Esophagus (tissue), 2 donors: ENCODE results near the gene EFEMP2. TPM values are rescaled to one million over a fixed set of nuclear protein-coding genes. Genes with fewer than 3 reads are reported as not detected.

ENCODE experiments used
- H3K27ac ChIP-seq, 2 donors: one replicate each; pipeline ENCODE4 v1.5.1; 2013; ENCODE audit warnings: low read depth in 2 of 2, mild to moderate bottlenecking in 2 of 2, inconsistent platforms in 1 of 2, low read length in 1 of 2, moderate library complexity in 1 of 2
- H3K27me3 ChIP-seq, 2 donors: one replicate each; pipeline ENCODE4 v1.6.1; 2013; ENCODE audit warnings: low read length in 2 of 2, control low read depth in 1 of 2, mild to moderate bottlenecking in 1 of 2; ENCODE audit not compliant: insufficient read depth in 2 of 2, control insufficient read depth in 1 of 2
- H3K36me3 ChIP-seq, 2 donors: one replicate each; pipeline ENCODE4 v1.6.1; 2013; ENCODE audit warnings: low read length in 1 of 2; ENCODE audit not compliant: control insufficient read depth in 2 of 2, insufficient read depth in 2 of 2
- H3K4me1 ChIP-seq, 2 donors: one replicate each; pipeline ENCODE4 v1.6.1; 2013; ENCODE audit warnings: low read length in 1 of 2; ENCODE audit not compliant: control insufficient read depth in 2 of 2, insufficient read depth in 2 of 2
- H3K4me3 ChIP-seq, 2 donors: one replicate each; pipeline ENCODE4 v1.5.1; 2013; ENCODE audit warnings: low read length in 2 of 2, mild to moderate bottlenecking in 2 of 2, low read depth in 1 of 2, moderate library complexity in 1 of 2
- H3K9me3 ChIP-seq, 2 donors: one replicate each; pipeline ENCODE4 v1.6.1; 2013; ENCODE audit warnings: mild to moderate bottlenecking in 2 of 2, low read depth in 1 of 2, low read length in 1 of 2, moderate library complexity in 1 of 2; ENCODE audit not compliant: control insufficient read depth in 2 of 2, insufficient read depth in 1 of 2
- WGBS, 2 donors: extraction: QIAGEN DNeasy Blood & Tissue Kit; methylation state at CpG; one replicate each; pipeline ENCODE4 v1.1.7; 2013; 5-methylcytosine and 5-hydroxymethylcytosine counted together
- polyA plus RNA-seq, 2 donors: library from polyadenylated mRNA; stranded (reverse); fragments of 200-250 nt; gene quantifications; one replicate each; pipeline ENCODE4 v1.2.3, GENCODE V29; 2013
- donor health status: healthy with polysubstance abuse.
- donor health status: Bipolar disorder and iron deficiency.

Gene EFEMP2
- polyA plus RNA-seq, 2 donors: 9.2 to 13.1 TPM

DNA sequence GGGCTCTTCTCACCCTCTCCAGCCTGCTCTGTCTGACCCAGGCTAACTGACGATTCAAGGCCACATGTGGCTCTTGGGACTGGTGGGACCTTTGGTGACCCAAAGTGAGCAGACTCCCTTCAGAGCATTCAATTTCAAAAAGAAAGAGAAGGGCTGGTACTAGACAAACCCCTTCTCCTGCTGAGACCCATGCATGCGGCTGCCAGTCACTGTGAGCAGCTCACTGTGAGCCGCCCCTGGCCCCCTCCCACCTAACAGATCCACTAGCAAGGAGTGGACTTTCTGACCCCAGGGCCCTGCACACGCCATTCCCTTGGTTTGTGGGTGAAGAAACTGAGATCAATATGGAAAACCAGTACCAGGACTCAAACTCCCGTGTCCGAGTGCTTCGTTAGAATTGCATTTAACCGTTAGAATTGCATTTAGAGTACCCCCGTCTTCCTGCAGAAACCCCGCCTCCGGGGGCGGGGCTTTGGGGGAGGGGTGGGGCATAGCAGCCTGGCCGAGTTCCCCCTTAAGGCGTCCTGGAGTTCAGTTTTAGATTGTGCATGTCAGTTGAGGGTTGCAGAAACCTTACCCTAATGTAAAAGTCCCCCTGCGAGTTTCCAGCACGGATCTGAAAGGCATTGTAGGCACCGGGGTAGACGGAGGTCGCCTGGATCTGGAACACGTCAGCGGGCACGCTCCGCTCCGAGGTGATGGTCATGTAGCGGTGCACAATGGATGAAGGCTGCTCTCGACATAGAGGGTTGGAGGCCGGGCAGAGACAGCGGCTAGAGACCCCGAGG is 5.1 kb downstream of the EFEMP2 start:
- Histone ChIP-seq H3K9me3 (no peaks in the 10 kb centered on the region), H3K27me3 (no peaks in the 10 kb centered on the region), H3K4me3 (no peak overlapping the region), H3K4me1 (peaks cover 0 to 3% of the 10 kb centered on the region in 2 donors), H3K27ac (no peak overlapping the region), H3K36me3 (peaks cover 0 to 41% of the 10 kb centered on the region in 2 donors)
- 69 to 72% methylated on average over 29 of the region's 29 CpGs for WGBS, 2 donors

GRCh38 chr11:65866509-65867283 is 5.9 kb downstream of the EFEMP2 start:
- Histone ChIP-seq H3K36me3 (peaks cover 0 to 41% of the 10 kb centered on the region in 2 donors), H3K4me1 (peaks cover 0 to 5% of the 10 kb centered on the region in 2 donors), H3K4me3 (no peak overlapping the region), H3K27me3 (no peaks in the 10 kb centered on the region), H3K9me3 (no peaks in the 10 kb centered on the region), H3K27ac (no peak overlapping the region)
- 83 to 87% methylated on average over 21 of the region's 21 CpGs for WGBS, 2 donors

DNA sequence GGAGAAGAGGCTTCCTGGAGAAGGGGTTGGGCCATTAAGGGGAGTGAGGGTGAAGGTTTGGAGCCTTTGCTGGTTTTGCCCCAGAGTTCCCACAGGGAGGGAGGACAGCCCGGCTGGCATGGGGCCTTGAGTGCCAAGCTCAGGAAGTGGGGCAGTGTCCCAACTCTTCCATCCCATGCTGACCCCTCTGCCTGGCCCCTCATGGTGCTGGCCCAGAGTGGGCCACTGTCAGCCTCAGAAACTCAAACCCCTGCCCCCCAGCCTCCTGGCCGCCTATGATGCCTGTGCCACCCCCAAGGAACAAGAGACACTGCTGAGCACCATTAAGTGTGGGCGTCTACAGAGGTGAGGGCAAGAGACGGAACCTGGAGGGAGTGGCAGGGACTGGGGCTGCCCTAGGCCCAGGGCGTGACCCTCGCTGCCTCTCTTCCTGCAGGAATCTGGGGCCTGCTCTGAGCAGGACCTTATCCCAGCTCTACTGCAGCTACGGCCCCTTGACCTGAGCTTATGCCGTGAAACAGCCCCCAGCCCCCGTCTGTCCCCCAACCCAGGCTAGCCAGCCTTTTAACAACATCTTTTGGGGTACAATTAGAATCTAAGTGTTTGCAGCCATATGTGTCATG is 6.9 kb downstream of the EFEMP2 start:
- no peak overlapping the region for H3K27ac ChIP-seq
- no peaks in the 10 kb centered on the region for H3K27me3 ChIP-seq
- WGBS, 2 donors: 82 to 83% methylated on average over 9 of the region's 9 CpGs
- peaks cover 0 to 41% of the 10 kb centered on the region in 2 donors for H3K36me3 ChIP-seq
- peaks cover 0 to 13% of the 10 kb centered on the region in 2 donors for H3K4me1 ChIP-seq
- no peaks in the 10 kb centered on the region for H3K9me3 ChIP-seq
- no peak overlapping the region for H3K4me3 ChIP-seq

DNA sequence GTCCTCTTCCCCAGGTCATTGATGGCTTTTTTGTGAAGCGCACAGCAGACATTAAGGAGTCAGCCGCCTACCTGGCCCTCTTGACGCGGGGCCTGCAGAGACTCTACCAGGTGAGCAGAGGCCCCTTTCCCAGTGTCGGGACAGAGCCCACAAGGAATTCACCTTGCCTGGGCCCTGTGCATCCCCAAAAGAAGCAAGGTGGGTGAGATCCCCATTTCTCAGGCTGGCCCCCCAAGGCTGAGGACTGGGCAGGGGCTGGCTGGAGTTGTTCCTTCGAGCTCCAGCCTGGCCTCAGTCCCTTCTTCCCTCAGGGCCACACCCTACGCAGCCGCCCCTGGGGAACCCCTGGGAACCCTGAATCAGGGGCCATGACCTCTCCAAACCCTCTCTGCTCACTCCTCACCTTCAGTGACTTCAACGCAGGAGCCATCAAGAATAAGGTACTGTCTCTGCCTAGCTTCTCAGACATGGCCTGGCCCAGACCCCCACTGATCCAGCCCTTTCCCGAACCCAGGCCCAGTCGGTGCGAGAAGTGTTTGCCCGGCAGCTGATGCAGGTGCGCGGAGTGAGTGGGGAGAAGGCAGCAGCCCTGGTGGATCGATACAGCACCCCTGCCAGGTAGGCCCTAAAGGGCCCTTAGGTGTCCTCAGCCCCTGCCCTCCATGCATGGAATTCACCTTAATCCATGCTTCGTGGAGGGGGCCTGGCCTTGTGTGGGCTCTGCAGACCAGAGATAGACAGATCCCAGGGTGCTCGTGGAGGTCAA is 7.7 kb downstream of the EFEMP2 start:
- no peaks in the 10 kb centered on the region for H3K27me3 ChIP-seq
- H3K9me3 ChIP-seq: no peaks in the 10 kb centered on the region
- H3K4me3 ChIP-seq: no peak overlapping the region
- peaks cover 0 to 10% of the 10 kb centered on the region in 2 donors for H3K4me1 ChIP-seq
- H3K27ac ChIP-seq: no peak overlapping the region
- 82 to 83% methylated on average over 18 of the region's 18 CpGs for WGBS, 2 donors
- H3K36me3 ChIP-seq: peaks cover 0 to 41% of the 10 kb centered on the region in 2 donors

DNA sequence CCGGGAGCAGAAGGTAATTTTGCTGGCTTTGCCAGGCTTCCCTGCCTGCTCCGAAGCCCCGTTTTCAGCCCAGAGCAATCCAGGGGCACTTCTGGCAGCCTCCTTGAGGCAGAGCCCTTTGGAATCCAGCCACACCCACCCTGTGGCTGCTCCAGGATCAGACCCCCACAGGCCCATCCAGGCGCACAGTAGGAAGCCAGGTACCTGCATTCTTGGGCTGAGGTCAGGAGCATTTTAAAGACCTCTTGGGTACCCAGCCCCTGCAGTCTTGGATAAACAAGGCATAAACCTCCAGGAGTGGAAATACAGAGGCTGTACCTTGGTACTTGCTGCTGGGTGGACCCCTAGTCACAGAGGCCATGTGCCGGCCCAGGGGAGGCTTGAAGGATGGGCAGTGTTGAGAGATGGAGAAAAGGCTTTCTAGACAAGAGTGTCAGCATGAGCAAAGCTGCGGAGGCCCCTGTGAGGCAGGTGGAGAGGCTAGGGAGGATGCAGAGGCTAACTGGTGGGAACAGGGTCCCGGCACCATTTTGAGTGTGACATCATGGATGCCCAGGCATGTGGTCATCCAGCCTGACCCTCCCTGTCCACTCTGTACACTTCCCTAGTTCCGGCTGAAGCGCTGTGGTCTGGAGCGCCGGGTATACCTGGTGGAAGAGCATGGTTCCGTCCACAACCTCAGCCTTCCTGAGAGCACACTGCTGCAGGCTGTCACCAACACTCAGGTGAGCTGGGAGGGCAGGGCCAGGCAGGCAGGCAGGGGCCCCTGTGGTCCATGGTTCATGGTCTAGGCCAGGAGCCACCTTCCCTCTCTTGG is 8.5 kb downstream of the EFEMP2 start:
- Histone ChIP-seq H3K4me1 (peaks cover 0 to 10% of the 10 kb centered on the region in 2 donors), H3K27me3 (no peaks in the 10 kb centered on the region), H3K27ac (peak overlapping the region in 1 of 2 donors; percentile 2), H3K36me3 (peaks cover 0 to 41% of the 10 kb centered on the region in 2 donors), H3K4me3 (no peak overlapping the region), H3K9me3 (no peaks in the 10 kb centered on the region)
- WGBS, 2 donors: 82 to 84% methylated on average over 12 of the region's 12 CpGs

- Histone ChIP-seq H3K4me3 (no peak overlapping the region), H3K27ac (no peak overlapping the region), H3K4me1 (peaks cover 0 to 10% of the 10 kb centered on the region in 2 donors), H3K27me3 (no peaks in the 10 kb centered on the region), H3K9me3 (no peaks in the 10 kb centered on the region), H3K36me3 (peaks cover 0 to 41% of the 10 kb centered on the region in 2 donors)
- 89 to 91% methylated on average over 23 to 24 of the region's 24 CpGs for WGBS, 2 donors
Measured at GRCh38 chr11:65862941-65863888, 9.4 kb downstream of the EFEMP2 start.

GRCh38 chr11:65862191-65862735 is 10.3 kb downstream of the EFEMP2 start:
- Histone ChIP-seq H3K27me3 (no peaks in the 10 kb centered on the region), H3K4me1 (peaks cover 0 to 10% of the 10 kb centered on the region in 2 donors)

More at GRCh38 chr11:65862191-65862735, 10.3 kb downstream of the EFEMP2 start:
- no peak overlapping the region for H3K4me3 ChIP-seq
- peaks cover 0 to 41% of the 10 kb centered on the region in 2 donors for H3K36me3 ChIP-seq
- H3K27ac ChIP-seq: no peak overlapping the region
- WGBS, 2 donors: 75 to 83% methylated on average over 5 of the region's 5 CpGs
- no peaks in the 10 kb centered on the region for H3K9me3 ChIP-seq
